H1 (cell line): ENCODE data around the gene FXN. TPM values are rescaled to one million over a fixed set of nuclear protein-coding genes. Genes with fewer than 3 reads are reported as not detected.

Experiments
- CHD2 ChIP-seq: IDR thresholded peaks from 2 replicates; pipeline ENCODE4 v1.6.1; 2012; ENCODE audit warnings: low read length, improper control_type of control experiment
- polyA plus RNA-seq, 7 experiments: library from polyadenylated mRNA; depleted of rRNA in 3 of 7; stranded (reverse) in 5 of 7; unstranded in 2 of 7; fragments of >200 nt in 5 of 7; fragments of 200-250 nt in 2 of 7; gene quantifications; 1 replicate in 5 of 7; 2 replicates in 1 of 7; 4 replicates in 1 of 7; pipeline versions ENCODE4 v1.2.1 to v1.2.3, GENCODE V29; 2011 to 2013; ENCODE audit warnings: missing spikeins in 2 of 7, mixed read lengths in 2 of 7
- total RNA-seq: library from RNA; stranded (reverse); fragmentation: NEBNext Ultra II Directional; extraction: Animal tissue kit (Norgen Biotek cat#: 25700); gene quantifications from 2 replicates; pipeline ENCODE4 v1.2.1, GENCODE V29; 2021
- TF ChIP-seq, protein P1 (sequence below): IDR thresholded peaks from 2 replicates; pipeline ENCODE4 v1.6.1; 2011; ENCODE audit warnings: low read depth, mild to moderate bottlenecking, low read length; ENCODE audit not compliant: insufficient read depth

Gene FXN
- total and polyA plus RNA-seq, 2 of the 8 experiments (the other 6 are each of a cell fraction or from before 2014, with no cell fraction given): 34.2 to 37.5 TPM

- TF ChIP-seq, protein P1, sequence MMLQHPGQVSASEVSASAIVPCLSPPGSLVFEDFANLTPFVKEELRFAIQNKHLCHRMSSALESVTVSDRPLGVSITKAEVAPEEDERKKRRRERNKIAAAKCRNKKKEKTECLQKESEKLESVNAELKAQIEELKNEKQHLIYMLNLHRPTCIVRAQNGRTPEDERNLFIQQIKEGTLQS: no peak
- TF ChIP-seq CHD2: no peak
- TF ChIP-seq, all 59 proteins: peak for 0
Observed at GRCh38 chr9:69030851-69031645, 4.5 kb upstream of the FXN start (continued).
